Keratinocyte (primary cell): ENCODE data around the gene KRTAP20-3. TPM values are rescaled to one million over a fixed set of nuclear protein-coding genes. Genes with fewer than 3 reads are reported as not detected.

ENCODE experiments used
- DNase-seq: peaks from one replicate; pipeline ENCODE4 v3.0.0-alpha.2; 2011; ENCODE audit warnings: low read depth, missing footprints, low spot score
- FAIRE-seq: peaks from 2 replicates; lab custom pipeline; 2011; peaks lifted over from hg19 to GRCh38; lab: Jason Lieb, UNC
- H2AFZ ChIP-seq: 2 replicates; pipeline ENCODE4 v1.6.0; 2012; ENCODE audit warnings: low read length, control low read depth, inconsistent platforms; ENCODE audit not compliant: control insufficient read depth
- H3K27ac ChIP-seq: 2 replicates; pipeline ENCODE4 v1.5.1; 2011; ENCODE audit warnings: low read length; ENCODE audit not compliant: control insufficient read depth, insufficient read depth
- H3K27me3 ChIP-seq: 3 replicates; pipeline ENCODE4 v1.6.0; 2011; ENCODE audit warnings: low read length; ENCODE audit not compliant: control insufficient read depth, insufficient read depth; ENCODE audit errors: extremely low read depth
- H3K36me3 ChIP-seq, 2 experiments: 2 replicates in 1 of 2; 3 replicates in 1 of 2; pipeline ENCODE4 v1.5.1; 2011; ENCODE audit warnings: low read length in 2 of 2, mild to moderate bottlenecking in 1 of 2; ENCODE audit not compliant: control insufficient read depth in 2 of 2, insufficient read depth in 2 of 2; ENCODE audit errors: extremely low read depth in 1 of 2
- H3K4me1 ChIP-seq: 3 replicates; pipeline ENCODE4 v1.5.1; 2011; ENCODE audit warnings: low read length; ENCODE audit not compliant: control insufficient read depth, insufficient read depth; ENCODE audit errors: extremely low read depth
- H3K4me2 ChIP-seq: 3 replicates; pipeline ENCODE4 v1.6.0; 2011; ENCODE audit warnings: low read depth, low read length; ENCODE audit not compliant: control insufficient read depth, insufficient read depth; ENCODE audit errors: extremely low read depth
- H3K4me3 ChIP-seq, 3 experiments: fragments of 200-600 bp in 1 of 3; sonication (generic) in 1 of 3; 2 replicates in 2 of 3; 3 replicates in 1 of 3; pipeline ENCODE4 v1.5.1; 2011 to 2016; ENCODE audit warnings: low read length in 3 of 3, mild to moderate bottlenecking in 3 of 3, control low read depth in 2 of 3, inconsistent platforms in 1 of 3, low read depth in 1 of 3, mixed read lengths in 1 of 3, mixed run types in 1 of 3, moderate library complexity in 1 of 3; ENCODE audit not compliant: control insufficient read depth in 2 of 3, insufficient read depth in 2 of 3; ENCODE audit errors: extremely low read depth in 1 of 3
- H3K79me2 ChIP-seq: 2 replicates; pipeline ENCODE4 v1.6.0; 2012; ENCODE audit warnings: low read length; ENCODE audit not compliant: control insufficient read depth, insufficient read depth
- H3K9ac ChIP-seq: 3 replicates; pipeline ENCODE4 v1.6.0; 2011; ENCODE audit warnings: low read length; ENCODE audit not compliant: control insufficient read depth, insufficient read depth; ENCODE audit errors: extremely low read depth
- H3K9me1 ChIP-seq: 3 replicates; pipeline ENCODE4 v1.6.0; 2011; ENCODE audit warnings: low read length; ENCODE audit not compliant: control insufficient read depth, insufficient read depth; ENCODE audit errors: extremely low read depth
- H3K9me3 ChIP-seq: 2 replicates; pipeline ENCODE4 v1.5.1; 2012; ENCODE audit warnings: low read depth, low read length; ENCODE audit not compliant: control insufficient read depth
- H4K20me1 ChIP-seq: 3 replicates; pipeline ENCODE4 v1.6.0; 2011; ENCODE audit warnings: low read length; ENCODE audit not compliant: control insufficient read depth, insufficient read depth; ENCODE audit errors: extremely low read depth
- EZH2 ChIP-seq: IDR thresholded peaks from one replicate; pipeline ENCODE4 v1.6.1; 2012; ENCODE audit warnings: inconsistent platforms, mild to moderate bottlenecking, low read length, moderate library complexity
- dilution Hi-C: fragments of 300-500 bp; cut with MboI; formaldehyde crosslinking; loops from one replicate; pipeline ENCODE4 v1.7.0; 2020; ENCODE audit warnings: low sequenced_read_pairs; ENCODE audit not compliant: extremely low pct_ligation_motif_present
- polyA plus RNA-seq, 5 experiments: library from polyadenylated mRNA; depleted of rRNA in 3 of 5; stranded (reverse) in 3 of 5; stranded (forward) in 1 of 5; unstranded in 1 of 5; fragments of >200 nt; gene quantifications; 1 replicate in 1 of 5; 2 replicates in 3 of 5; 3 replicates in 1 of 5; pipeline versions ENCODE4 v1.2.1 to v1.2.3, GENCODE V29; 2011 to 2012; ENCODE audit warnings: missing spikeins in 2 of 5, low read depth in 1 of 5, low replicate concordance in 1 of 5
- small RNA-seq, 3 experiments: library from RNA; depleted of rRNA; stranded (forward); fragments of <200 nt; gene quantifications; one replicate each; pipeline ENCODE3, GENCODE V24; 2012; ENCODE audit warnings: low read depth in 3 of 3, low replicate concordance in 1 of 3; ENCODE audit not compliant: insufficient read length in 3 of 3
- TF ChIP-seq, protein P1 (sequence below), 3 experiments: IDR thresholded peaks in 1 of 3; conservative IDR thresholded peaks in 1 of 3; optimal IDR thresholded peaks in 1 of 3; 2 replicates in 2 of 3; 3 replicates in 1 of 3; pipeline versions ENCODE3 to v1.5.1; 2011; ENCODE audit warnings: low read length in 3 of 3, mild to moderate bottlenecking in 3 of 3, moderate library complexity in 2 of 3, control low read depth in 1 of 3, inconsistent platforms in 1 of 3; ENCODE audit not compliant: insufficient read depth in 2 of 3; ENCODE audit errors: extremely low read depth in 1 of 3

The KRTAP20-3 gene
- polyA plus RNA-seq, 1 donor (not counting 4 experiments of a cell fraction or from before 2014, with no cell fraction given): not detected

DNA sequence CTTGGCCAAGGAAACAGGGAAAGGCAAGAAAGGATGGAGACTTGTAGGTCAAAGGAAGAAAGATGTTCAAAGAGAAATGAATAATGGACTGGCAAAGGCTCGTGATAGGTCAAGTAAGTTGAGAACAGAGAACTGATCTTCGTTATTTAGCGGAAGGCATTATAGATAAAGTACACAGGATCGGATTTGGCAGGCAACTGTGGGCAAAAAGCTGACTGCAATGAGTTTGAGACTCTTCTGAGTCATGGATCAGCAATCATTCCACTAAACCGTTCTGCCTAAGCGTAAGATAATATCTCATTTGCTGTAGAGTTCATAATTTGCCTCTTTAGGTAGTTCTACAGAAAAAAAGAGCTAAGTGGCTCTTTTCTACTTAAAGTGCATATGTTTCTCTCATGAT, 41.8 kb downstream of the KRTAP20-3 start:
- no peak overlapping the region for H3K4me3 ChIP-seq
- H3K36me3 ChIP-seq: no peaks in the 10 kb centered on the region
- no peaks in the 10 kb centered on the region for H3K4me1 ChIP-seq
- no peak for DNase-seq
- FAIRE-seq: no peak
- dilution Hi-C loops: no loop called here
- no peaks in the 10 kb centered on the region for H3K79me2 ChIP-seq
- no peaks in the 10 kb centered on the region for H3K9me1 ChIP-seq
- H2AFZ ChIP-seq: no peak overlapping the region
- TF ChIP-seq EZH2: no peak
- TF ChIP-seq, protein P1, sequence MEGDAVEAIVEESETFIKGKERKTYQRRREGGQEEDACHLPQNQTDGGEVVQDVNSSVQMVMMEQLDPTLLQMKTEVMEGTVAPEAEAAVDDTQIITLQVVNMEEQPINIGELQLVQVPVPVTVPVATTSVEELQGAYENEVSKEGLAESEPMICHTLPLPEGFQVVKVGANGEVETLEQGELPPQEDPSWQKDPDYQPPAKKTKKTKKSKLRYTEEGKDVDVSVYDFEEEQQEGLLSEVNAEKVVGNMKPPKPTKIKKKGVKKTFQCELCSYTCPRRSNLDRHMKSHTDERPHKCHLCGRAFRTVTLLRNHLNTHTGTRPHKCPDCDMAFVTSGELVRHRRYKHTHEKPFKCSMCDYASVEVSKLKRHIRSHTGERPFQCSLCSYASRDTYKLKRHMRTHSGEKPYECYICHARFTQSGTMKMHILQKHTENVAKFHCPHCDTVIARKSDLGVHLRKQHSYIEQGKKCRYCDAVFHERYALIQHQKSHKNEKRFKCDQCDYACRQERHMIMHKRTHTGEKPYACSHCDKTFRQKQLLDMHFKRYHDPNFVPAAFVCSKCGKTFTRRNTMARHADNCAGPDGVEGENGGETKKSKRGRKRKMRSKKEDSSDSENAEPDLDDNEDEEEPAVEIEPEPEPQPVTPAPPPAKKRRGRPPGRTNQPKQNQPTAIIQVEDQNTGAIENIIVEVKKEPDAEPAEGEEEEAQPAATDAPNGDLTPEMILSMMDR (optimal IDR thresholded peaks at IDR 0.05 in 1 of 3, IDR thresholded peaks at IDR 0.05 in 1 of 3, conservative IDR thresholded peaks at IDR 0.05 in 1 of 3; ENCODE audit: extremely low read depth in 1 of 3, insufficient read depth in 2 of 3, low read length in 3 of 3): no peak
- no peak overlapping the region for H3K27ac ChIP-seq
- no peaks in the 10 kb centered on the region for H4K20me1 ChIP-seq
- H3K27me3 ChIP-seq: no peaks in the 10 kb centered on the region
- H3K9ac ChIP-seq: no peak overlapping the region
- H3K9me3 ChIP-seq: no peaks in the 10 kb centered on the region
- H3K4me2 ChIP-seq: no peak overlapping the region

DNA sequence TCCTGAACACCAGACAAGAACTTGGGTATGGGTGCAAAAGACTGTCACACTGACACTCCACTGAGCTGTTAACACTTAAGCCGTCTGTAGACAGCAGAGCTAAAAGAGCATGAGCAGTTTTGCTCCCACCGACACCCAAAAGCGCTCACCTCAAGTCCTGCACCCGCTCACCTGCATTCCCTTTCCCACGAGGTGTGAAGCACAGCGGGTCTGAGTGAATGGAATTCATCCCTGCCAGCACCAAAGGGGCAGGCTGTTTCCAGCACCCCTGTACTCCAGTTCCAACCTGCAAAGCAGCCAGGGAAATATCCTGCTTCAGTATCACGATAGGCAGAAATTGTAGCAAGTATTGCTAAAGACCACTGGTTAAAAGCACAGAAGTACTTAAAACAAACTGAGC, 47.2 kb downstream of the KRTAP20-3 start:
- no peaks in the 10 kb centered on the region for H3K4me1 ChIP-seq
- no peaks in the 10 kb centered on the region for H4K20me1 ChIP-seq
- FAIRE-seq: no peak
- no peak overlapping the region for H3K9ac ChIP-seq
- no peaks in the 10 kb centered on the region for H3K79me2 ChIP-seq
- no peak overlapping the region for H2AFZ ChIP-seq
- no peak overlapping the region for H3K27ac ChIP-seq
- no peak overlapping the region for H3K4me3 ChIP-seq
- dilution Hi-C loops: no loop called here
- no peak overlapping the region for H3K4me2 ChIP-seq
- H3K36me3 ChIP-seq: no peaks in the 10 kb centered on the region
- H3K9me1 ChIP-seq: no peaks in the 10 kb centered on the region
- no peak for TF ChIP-seq EZH2
- TF ChIP-seq, protein P1 (optimal IDR thresholded peaks at IDR 0.05 in 1 of 3, IDR thresholded peaks at IDR 0.05 in 1 of 3, conservative IDR thresholded peaks at IDR 0.05 in 1 of 3; ENCODE audit: extremely low read depth in 1 of 3, insufficient read depth in 2 of 3, low read length in 3 of 3): no peak
- H3K27me3 ChIP-seq: no peaks in the 10 kb centered on the region
- DNase-seq: no peak
- no peaks in the 10 kb centered on the region for H3K9me3 ChIP-seq

Small RNA genes within 50 kb of the gene (small RNA-seq; reads per million reads assigned to genes)
- gene KRTAP20-1: 0 reads per million in 3 experiments
- 0 reads per million in 3 experiments for gene KRTAP20-3
- gene KRTAP20-4: 0 reads per million in 3 experiments
- 0 reads per million in 3 experiments for gene KRTAP22-1

Other genes starting within 250 kb of the KRTAP20-3 start
- not detected in 3 replicates for gene KRTAP13-1, start 246.8 kb upstream of the KRTAP20-3 start, polyA plus RNA-seq
- gene KRTAP13-3, start 216.9 kb upstream of the KRTAP20-3 start, polyA plus RNA-seq: not detected in 3 replicates
- gene KRTAP13-4, start 212.6 kb upstream of the KRTAP20-3 start, polyA plus RNA-seq: not detected in 3 replicates
- gene KRTAP15-1, start 202.6 kb upstream of the KRTAP20-3 start, polyA plus RNA-seq: not detected in 3 replicates
- gene KRTAP19-1, start 162.5 kb upstream of the KRTAP20-3 start, polyA plus RNA-seq: 0.44 to 0.72 TPM in 2 of 3 replicates, not detected in the other
- not detected in 3 replicates for gene KRTAP19-2, start 155.4 kb upstream of the KRTAP20-3 start, polyA plus RNA-seq
- gene KRTAP19-3, start 150.9 kb upstream of the KRTAP20-3 start, polyA plus RNA-seq: not detected in 3 replicates
- gene KRTAP19-4, start 145.7 kb upstream of the KRTAP20-3 start, polyA plus RNA-seq: not detected in 3 replicates
- gene KRTAP19-5, start 140.7 kb upstream of the KRTAP20-3 start, polyA plus RNA-seq: not detected in 3 replicates
- gene KRTAP19-6, start 101.0 kb upstream of the KRTAP20-3 start, polyA plus RNA-seq: not detected in 3 replicates
- gene KRTAP19-7, start 81.5 kb upstream of the KRTAP20-3 start, polyA plus RNA-seq: not detected in 3 replicates
- gene KRTAP22-2, start 52.5 kb upstream of the KRTAP20-3 start, polyA plus RNA-seq: not detected in 3 replicates
- gene KRTAP6-3, start 50.4 kb upstream of the KRTAP20-3 start, polyA plus RNA-seq: not detected in 3 replicates
- gene KRTAP6-2, start 44.0 kb upstream of the KRTAP20-3 start, polyA plus RNA-seq: not detected in 3 replicates
- gene KRTAP22-1, start 41.8 kb upstream of the KRTAP20-3 start, polyA plus RNA-seq: not detected in 3 replicates
- not detected in 3 replicates for gene KRTAP6-1, start 28.9 kb upstream of the KRTAP20-3 start, polyA plus RNA-seq
- gene KRTAP20-1, start 26.4 kb upstream of the KRTAP20-3 start, polyA plus RNA-seq: not detected in 3 replicates
- gene KRTAP20-4, start 22.2 kb upstream of the KRTAP20-3 start, polyA plus RNA-seq: not detected in 3 replicates
- gene KRTAP20-2, start 7.7 kb upstream of the KRTAP20-3 start, polyA plus RNA-seq: not detected in 3 replicates
- not detected in 3 replicates for gene KRTAP21-3, start 75.9 kb downstream of the KRTAP20-3 start, polyA plus RNA-seq
- gene KRTAP21-2, start 104.4 kb downstream of the KRTAP20-3 start, polyA plus RNA-seq: not detected in 3 replicates
- not detected in 3 replicates for gene KRTAP21-1, start 112.6 kb downstream of the KRTAP20-3 start, polyA plus RNA-seq
- not detected in 3 replicates for gene KRTAP8-1, start 170.4 kb downstream of the KRTAP20-3 start, polyA plus RNA-seq
- not detected in 3 replicates for gene KRTAP7-1, start 186.9 kb downstream of the KRTAP20-3 start, polyA plus RNA-seq
- gene KRTAP11-1, start 238.7 kb downstream of the KRTAP20-3 start, polyA plus RNA-seq: not detected in 3 replicates